Mucosa of stomach (tissue), 1 donor: ENCODE data around the gene CHAT.

Experiments used
- H3K27me3 ChIP-seq: one replicate; pipeline ENCODE4 v1.7.0; 2013; ENCODE audit warnings: mild to moderate bottlenecking, low read length; ENCODE audit not compliant: control insufficient read depth, insufficient read depth
- H3K36me3 ChIP-seq: one replicate; pipeline ENCODE4 v1.7.0; 2013; ENCODE audit warnings: low read length; ENCODE audit not compliant: control insufficient read depth, insufficient read depth
- H3K4me1 ChIP-seq: one replicate; pipeline ENCODE4 v1.7.0; 2013; ENCODE audit warnings: mild to moderate bottlenecking, low read length; ENCODE audit not compliant: control insufficient read depth, insufficient read depth
- H3K4me3 ChIP-seq: one replicate; pipeline ENCODE4 v1.7.0; 2013; ENCODE audit warnings: low read length
- H3K9ac ChIP-seq: one replicate; pipeline ENCODE4 v1.7.0; 2013; ENCODE audit warnings: mild to moderate bottlenecking, low read length, moderate library complexity
- H3K9me3 ChIP-seq: one replicate; pipeline ENCODE4 v1.7.0; 2013; ENCODE audit warnings: mild to moderate bottlenecking, low read length, moderate library complexity; ENCODE audit not compliant: control insufficient read depth
- donor health status: Pancreatic carcinoma.

The CHAT gene

GRCh38 chr10:49645871-49646870, 32.3 kb downstream of the CHAT start:
- H3K27me3 ChIP-seq = no peaks in the 10 kb centered on the region
- H3K9ac ChIP-seq = no peak overlapping the region
- H3K4me1 ChIP-seq = no peaks in the 10 kb centered on the region
- H3K36me3 ChIP-seq = no peaks in the 10 kb centered on the region
- no peak overlapping the region for H3K4me3 ChIP-seq
- H3K9me3 ChIP-seq = no peaks in the 10 kb centered on the region

- Histone ChIP-seq H3K27me3 (no peaks in the 10 kb centered on the region), H3K9ac (no peak overlapping the region), H3K9me3 (no peaks in the 10 kb centered on the region), H3K36me3 (no peaks in the 10 kb centered on the region), H3K4me1 (no peaks in the 10 kb centered on the region), H3K4me3 (no peak overlapping the region)
Measured at GRCh38 chr10:49647554-49647953, 33.7 kb downstream of the CHAT start.

- no peak overlapping the region for H3K9ac ChIP-seq
- no peaks in the 10 kb centered on the region for H3K27me3 ChIP-seq
- no peaks in the 10 kb centered on the region for H3K4me1 ChIP-seq
- H3K9me3 ChIP-seq = no peaks in the 10 kb centered on the region
- H3K4me3 ChIP-seq = no peak overlapping the region
- no peaks in the 10 kb centered on the region for H3K36me3 ChIP-seq
Measured at GRCh38 chr10:49647985-49648795, 34.4 kb downstream of the CHAT start.

- H3K4me1 ChIP-seq = no peaks in the 10 kb centered on the region
- no peaks in the 10 kb centered on the region for H3K9me3 ChIP-seq
- H3K36me3 ChIP-seq = no peaks in the 10 kb centered on the region
- no peaks in the 10 kb centered on the region for H3K27me3 ChIP-seq
- H3K4me3 ChIP-seq = no peak overlapping the region
- H3K9ac ChIP-seq = no peak overlapping the region
Measured at GRCh38 chr10:49649294-49649693, 35.5 kb downstream of the CHAT start.

- H3K9ac ChIP-seq = no peak overlapping the region
Measured at GRCh38 chr10:49649936-49650723, 36.3 kb downstream of the CHAT start.

GRCh38 chr10:49650724-49651034, 36.8 kb downstream of the CHAT start:
- H3K9me3 ChIP-seq = no peaks in the 10 kb centered on the region
- H3K27me3 ChIP-seq = no peaks in the 10 kb centered on the region
- H3K36me3 ChIP-seq = no peaks in the 10 kb centered on the region
- no peak overlapping the region for H3K4me3 ChIP-seq
- no peaks in the 10 kb centered on the region for H3K4me1 ChIP-seq
- no peak overlapping the region for H3K9ac ChIP-seq

More at GRCh38 chr10:49649936-49650723, 36.3 kb downstream of the CHAT start:
- Histone ChIP-seq H3K4me1 (no peaks in the 10 kb centered on the region), H3K36me3 (no peaks in the 10 kb centered on the region), H3K4me3 (no peak overlapping the region), H3K9me3 (no peaks in the 10 kb centered on the region), H3K27me3 (no peaks in the 10 kb centered on the region)

- Histone ChIP-seq H3K9ac (no peak overlapping the region), H3K36me3 (no peaks in the 10 kb centered on the region), H3K4me1 (no peaks in the 10 kb centered on the region), H3K27me3 (no peaks in the 10 kb centered on the region), H3K9me3 (no peaks in the 10 kb centered on the region), H3K4me3 (no peak overlapping the region)
Measured at GRCh38 chr10:49651039-49651835, 37.4 kb downstream of the CHAT start.

- no peak overlapping the region for H3K9ac ChIP-seq
- H3K36me3 ChIP-seq = no peaks in the 10 kb centered on the region
- no peak overlapping the region for H3K4me3 ChIP-seq
- no peaks in the 10 kb centered on the region for H3K9me3 ChIP-seq
- H3K27me3 ChIP-seq = no peaks in the 10 kb centered on the region
- H3K4me1 ChIP-seq = no peaks in the 10 kb centered on the region
Measured at GRCh38 chr10:49651917-49652316, 38.1 kb downstream of the CHAT start.

- Histone ChIP-seq H3K27me3 (no peaks in the 10 kb centered on the region), H3K36me3 (no peaks in the 10 kb centered on the region), H3K9me3 (no peaks in the 10 kb centered on the region), H3K9ac (no peak overlapping the region), H3K4me1 (no peaks in the 10 kb centered on the region), H3K4me3 (no peak overlapping the region)
Measured at GRCh38 chr10:49652421-49653272, 38.8 kb downstream of the CHAT start.

GRCh38 chr10:49653273-49653929, 39.6 kb downstream of the CHAT start:
- Histone ChIP-seq H3K9me3 (no peaks in the 10 kb centered on the region), H3K4me3 (no peak overlapping the region), H3K36me3 (no peaks in the 10 kb centered on the region), H3K27me3 (no peaks in the 10 kb centered on the region), H3K4me1 (no peaks in the 10 kb centered on the region), H3K9ac (no peak overlapping the region)
